H9 (cell line): Measurements from ENCODE around the gene POGLUT2. TPM values are rescaled to one million over a fixed set of nuclear protein-coding genes. Genes with fewer than 3 reads are reported as not detected.

Experiments
- DNase-seq: peaks from one replicate; pipeline ENCODE4 v3.0.0-alpha.2; 2017
- H2AFZ ChIP-seq: one replicate; pipeline ENCODE4 v1.6.1; 2013; ENCODE audit warnings: mild to moderate bottlenecking, low read length, control low read depth, moderate library complexity
- H2AK5ac ChIP-seq: 2 replicates; pipeline ENCODE4 v1.6.1; 2013; ENCODE audit warnings: low read length, control low read depth, mixed read lengths; ENCODE audit not compliant: insufficient read length
- H2BK120ac ChIP-seq: one replicate; pipeline ENCODE4 v1.6.1; 2013; ENCODE audit warnings: low read depth, mild to moderate bottlenecking, low read length, control low read depth, inconsistent platforms; ENCODE audit not compliant: poor library complexity, severe bottlenecking
- H2BK12ac ChIP-seq: 2 replicates; pipeline ENCODE4 v1.6.1; 2013; ENCODE audit warnings: low read length, control low read depth, mixed read lengths, low read depth; ENCODE audit not compliant: insufficient read length
- H2BK15ac ChIP-seq: 2 replicates; pipeline ENCODE4 v1.6.1; 2013; ENCODE audit warnings: low read depth, low read length, control low read depth
- H2BK20ac ChIP-seq: one replicate; pipeline ENCODE4 v1.6.1; 2013; ENCODE audit warnings: low read depth, mild to moderate bottlenecking, low read length, control low read depth, inconsistent platforms; ENCODE audit not compliant: poor library complexity, severe bottlenecking
- H2BK5ac ChIP-seq: 2 replicates; pipeline ENCODE4 v1.6.1; 2013; ENCODE audit warnings: low read length, control low read depth, mixed read lengths; ENCODE audit not compliant: insufficient read length
- H3K14ac ChIP-seq: 2 replicates; pipeline ENCODE4 v1.6.1; 2013; ENCODE audit warnings: low read length, control low read depth; ENCODE audit not compliant: insufficient read depth
- H3K18ac ChIP-seq: 2 replicates; pipeline ENCODE4 v1.6.1; 2013; ENCODE audit warnings: low read depth, mild to moderate bottlenecking, mixed read lengths, low read length, control low read depth; ENCODE audit not compliant: insufficient read length
- H3K23ac ChIP-seq: 2 replicates; pipeline ENCODE4 v1.6.1; 2013; ENCODE audit warnings: low read length, control low read depth, mixed read lengths, low read depth; ENCODE audit not compliant: insufficient read length
- H3K23me2 ChIP-seq: 2 replicates; pipeline ENCODE4 v1.6.1; 2013; ENCODE audit warnings: low read depth, mild to moderate bottlenecking, mixed read lengths, low read length, control low read depth; ENCODE audit not compliant: insufficient read length, poor library complexity, severe bottlenecking
- H3K27ac ChIP-seq: 2 replicates; pipeline ENCODE4 v1.5.1; 2013; ENCODE audit warnings: low read length, control low read depth, mixed read lengths, low read depth; ENCODE audit not compliant: insufficient read length
- H3K27me3 ChIP-seq: 2 replicates; pipeline ENCODE4 v1.6.1; 2013; ENCODE audit warnings: low read length, control low read depth, inconsistent platforms; ENCODE audit not compliant: insufficient read depth
- H3K4ac ChIP-seq: 2 replicates; pipeline ENCODE4 v1.6.1; 2013; ENCODE audit warnings: low read depth, mild to moderate bottlenecking, control low read depth, inconsistent platforms, low read length, moderate library complexity
- H3K4me1 ChIP-seq: 2 replicates; pipeline ENCODE4 v1.6.1; 2013; ENCODE audit warnings: low read length, control low read depth, inconsistent platforms; ENCODE audit not compliant: insufficient read depth
- H3K4me2 ChIP-seq: 2 replicates; pipeline ENCODE4 v1.6.1; 2013; ENCODE audit warnings: low read length, control low read depth, mixed read lengths; ENCODE audit not compliant: insufficient read length, insufficient read depth
- H3K56ac ChIP-seq: 2 replicates; pipeline ENCODE4 v1.6.1; 2013; ENCODE audit warnings: low read depth, mild to moderate bottlenecking, mixed read lengths, low read length, control low read depth; ENCODE audit not compliant: insufficient read length
- H3K79me1 ChIP-seq: 2 replicates; pipeline ENCODE4 v1.6.1; 2013; ENCODE audit warnings: low read depth, mild to moderate bottlenecking, moderate library complexity, low read length, control low read depth, inconsistent platforms; ENCODE audit not compliant: insufficient read depth, poor library complexity, severe bottlenecking
- H3K79me2 ChIP-seq: 2 replicates; pipeline ENCODE4 v1.6.1; 2013; ENCODE audit warnings: low read length, control low read depth, inconsistent platforms; ENCODE audit not compliant: insufficient read depth
- H3K9ac ChIP-seq: 2 replicates; pipeline ENCODE4 v1.6.1; 2013; ENCODE audit warnings: low read length, control low read depth, mixed read lengths; ENCODE audit not compliant: insufficient read length; ENCODE audit errors: extremely low read depth
- H3K9me3 ChIP-seq: one replicate; pipeline ENCODE4 v1.6.1; 2013; ENCODE audit warnings: low read depth, low read length, inconsistent platforms; ENCODE audit not compliant: control insufficient read depth
- H3T11ph ChIP-seq: one replicate; pipeline ENCODE4 v1.6.1; 2013; ENCODE audit warnings: mild to moderate bottlenecking, low read length, control low read depth, inconsistent platforms
- H4K20me1 ChIP-seq: one replicate; pipeline ENCODE4 v1.6.1; 2013; ENCODE audit not compliant: control insufficient read depth, insufficient read length, insufficient read depth
- H4K5ac ChIP-seq: 2 replicates; pipeline ENCODE4 v1.6.1; 2013; ENCODE audit warnings: low read depth, mild to moderate bottlenecking, mixed read lengths, low read length, control low read depth; ENCODE audit not compliant: insufficient read length
- H4K8ac ChIP-seq: replicated peaks from 2 replicates; pipeline ENCODE4 v1.6.1; 2013; ENCODE audit warnings: low read length, control low read depth, mixed read lengths, low read depth; ENCODE audit not compliant: insufficient read length
- H4K91ac ChIP-seq: 2 replicates; pipeline ENCODE4 v1.6.1; 2013; ENCODE audit warnings: low read depth, mild to moderate bottlenecking, moderate library complexity, mixed read lengths, low read length, control low read depth; ENCODE audit not compliant: insufficient read length
- H3K27ac Mint-ChIP-seq, 3 experiments: 2 replicates in 2 of 3; 3 replicates in 1 of 3; pipeline ENCODE4 v1.8.0; 2020 to 2021; ENCODE audit warnings: mixed read lengths in 3 of 3, mild to moderate bottlenecking in 1 of 3, moderate library complexity in 1 of 3
- H3K27me3 Mint-ChIP-seq: 2 replicates; pipeline ENCODE4 v1.8.0; 2021; ENCODE audit warnings: low read depth, mild to moderate bottlenecking, moderate library complexity, mixed read lengths
- H3K36me3 Mint-ChIP-seq, 3 experiments: 2 replicates in 2 of 3; 3 replicates in 1 of 3; pipeline ENCODE4 v1.8.0; 2020 to 2021; ENCODE audit warnings: low read depth in 3 of 3, mixed read lengths in 3 of 3; ENCODE audit not compliant: insufficient read depth in 1 of 3
- H3K4me1 Mint-ChIP-seq, 2 experiments: 2 replicates each; pipeline ENCODE4 v1.8.0; 2020; ENCODE audit warnings: mixed read lengths in 2 of 2
- H3K4me3 Mint-ChIP-seq, 2 experiments: 2 replicates in 1 of 2; 3 replicates in 1 of 2; pipeline ENCODE4 v1.8.0; 2020 to 2021; ENCODE audit warnings: mild to moderate bottlenecking in 2 of 2, mixed read lengths in 2 of 2, moderate library complexity in 1 of 2
- H3K9me3 Mint-ChIP-seq, 2 experiments: 2 replicates in 1 of 2; 3 replicates in 1 of 2; pipeline ENCODE4 v1.8.0; 2020; ENCODE audit warnings: mild to moderate bottlenecking in 2 of 2, mixed read lengths in 2 of 2, moderate library complexity in 1 of 2
- CTCF ChIP-seq: fragments of 200-600 bp; sonication (generic); conservative IDR thresholded peaks from 3 replicates; pipeline ENCODE4 v1.8.0; 2021; ENCODE audit warnings: antibody characterized with exemption, mild to moderate bottlenecking
- WGBS: extraction: QIAGEN DNeasy Blood & Tissue Kit; methylation state at CpG from one replicate; pipeline ENCODE4 v1.1.7; 2013; ENCODE audit warnings: missing lambda C conversion rate, low lambda C conversion rate, mixed read lengths; ENCODE audit not compliant: insufficient read length; ENCODE audit errors: extremely low coverage; 5-methylcytosine and 5-hydroxymethylcytosine counted together
- total RNA-seq: library from RNA; stranded (reverse); gene quantifications from 2 replicates; pipeline ENCODE4 v1.2.1, GENCODE V29; 2021

POGLUT2 gene
- total RNA-seq, 1 experiment from 2014 or later: 23.5 TPM

GRCh38 chr13:102845289-102845629 is 46.5 kb upstream of the POGLUT2 start:
- no peak overlapping the region for H3K27ac ChIP-seq
- H3K56ac ChIP-seq: no peak overlapping the region
- no peak for TF ChIP-seq CTCF
- no peaks in the 10 kb centered on the region for H3K79me1 ChIP-seq
- H2BK20ac ChIP-seq: no peak overlapping the region
- WGBS: no CpG with 5 or more reads among the region's 13 CpGs
- peaks cover 7% of the 10 kb centered on the region for H3K23me2 ChIP-seq
- no peak overlapping the region for H3K14ac ChIP-seq
- no peak overlapping the region for H2AFZ ChIP-seq
- no peak overlapping the region for H2AK5ac ChIP-seq
- H3K27me3 ChIP-seq: no peaks in the 10 kb centered on the region
- Mint-ChIP-seq H3K9me3 (no peaks in the 10 kb centered on the region), H3K36me3 (no peaks in the 10 kb centered on the region), H3K4me1 (peaks cover 11 to 14% of the 10 kb centered on the region in 2 experiments), H3K27me3 (no peaks in the 10 kb centered on the region), H3K4me3 (peak overlapping the region; percentile 92 to 96), H3K27ac (peak overlapping the region; percentile 92 to 97 (median 94); a peak in 6 of 7 replicates)
- no peak for DNase-seq
- no peak overlapping the region for H4K91ac ChIP-seq
- H2BK5ac ChIP-seq: no peak overlapping the region
- peak overlapping the region; percentile 76 for H3K9ac ChIP-seq
- no peak overlapping the region for H2BK12ac ChIP-seq
- no peaks in the 10 kb centered on the region for H3K9me3 ChIP-seq
- no peaks in the 10 kb centered on the region for H4K20me1 ChIP-seq
- H2BK15ac ChIP-seq: no peak overlapping the region
- no peaks in the 10 kb centered on the region; the same call in 1 of the 2 replicates for H3K4me1 ChIP-seq
- H3K79me2 ChIP-seq: peaks cover 2% of the 10 kb centered on the region; the same call in 1 of the 2 replicates
- peak overlapping the region; percentile 55 for H3K4me2 ChIP-seq
- no peak overlapping the region for H3T11ph ChIP-seq
- peak overlapping the region; percentile 64 for H3K18ac ChIP-seq
- no peak overlapping the region for H4K8ac ChIP-seq
- H2BK120ac ChIP-seq: no peak overlapping the region
- no peak overlapping the region for H4K5ac ChIP-seq
- H3K23ac ChIP-seq: no peak overlapping the region
- H3K4ac ChIP-seq: no peak overlapping the region
